ENCODE measurements around the gene PRKCA. TPM values are rescaled to one million over a fixed set of nuclear protein-coding genes. Genes with fewer than 3 reads are reported as not detected.

Gene PRKCA
- total and polyA plus RNA-seq, 2 of the 13 experiments (the other 11 are each of a cell fraction or from before 2014, with no cell fraction given): 18.5 to 21.5 TPM

- TF ChIP-seq KDM5A (IDR thresholded peaks at IDR 0.05; ENCODE audit: borderline replicate concordance, low read length) (no peak), ZBTB34 (CRISPR knock-in tag; IDR thresholded peaks at IDR 0.05) (no peak), JDP2 (CRISPR knock-in tag; IDR thresholded peaks at IDR 0.05; ENCODE audit: borderline replicate concordance) (no peak), REXO4 (CRISPR knock-in tag; IDR thresholded peaks at IDR 0.05; ENCODE audit: borderline replicate concordance) (no peak), RFX1 (IDR thresholded peaks at IDR 0.05) (no peak), ZNF33B (CRISPR knock-in tag; IDR thresholded peaks at IDR 0.05) (no peak), ZNF276 (CRISPR knock-in tag; IDR thresholded peaks at IDR 0.05; ENCODE audit: low read depth) (no peak), MIER2 (CRISPR knock-in tag; IDR thresholded peaks at IDR 0.05) (no peak), PTBP1 (IDR thresholded peaks at IDR 0.05; ENCODE audit: low read depth, low read length, poor library complexity, severe bottlenecking) (no peak), ZNF263 (CRISPR knock-in tag; IDR thresholded peaks at IDR 0.05) (no peak), HNRNPL (IDR thresholded peaks at IDR 0.05; ENCODE audit: low read depth, low read length) (no peak), ZNF790 (CRISPR knock-in tag; IDR thresholded peaks at IDR 0.05; ENCODE audit: borderline replicate concordance) (no peak), GABPB1 (CRISPR knock-in tag; IDR thresholded peaks at IDR 0.05) (no peak), DBP (CRISPR knock-in tag; IDR thresholded peaks at IDR 0.05; ENCODE audit: not compliant biosample characterization) (no peak), GABPA (IDR thresholded peaks at IDR 0.05; ENCODE audit: low read depth, low read length) (no peak), GABPA (CRISPR knock-in tag; IDR thresholded peaks at IDR 0.05; ENCODE audit: low read depth) (no peak), ZNF362 (CRISPR knock-in tag; IDR thresholded peaks at IDR 0.05; ENCODE audit: borderline replicate concordance) (no peak), ATF5 (CRISPR knock-in tag; IDR thresholded peaks at IDR 0.05; ENCODE audit: low read depth) (no peak), PBX2 (CRISPR knock-in tag; IDR thresholded peaks at IDR 0.05) (no peak)
These were observed 147.8 kb downstream of the PRKCA start (continued) for GRCh38 chr17:66450008-66450851.

All from HepG2 (cell line).